ENCODE measurements around the gene GRK1.
A peak's percentile ranks its signal among the peaks of the same experiment; 100 is the strongest.
"Not testable (repeated sequence)": the region's sequence is repeated elsewhere in the genome, so short reads cannot be mapped to it uniquely, and the experiment has no call there.

GRK1 gene

GRCh38 chr13:113622791-113623490 lies 44.1 kb upstream of the GRK1 start:
- no peak for TF ChIP-seq CTCF (IDR thresholded peaks at IDR 0.05; ENCODE audit: low read depth, low read length, missing control alignments)
- DNase-seq (ENCODE audit: low read depth): no peak
- in situ Hi-C loops (cut with HindIII; ENCODE audit: low sequenced_read_pairs): no loop called here
- H3K4me3 ChIP-seq (ENCODE audit: low read depth, low read length): no peak overlapping the region

GRCh38 chr13:113623491-113624234 lies 43.4 kb upstream of the GRK1 start:
- in situ Hi-C loops (cut with HindIII; ENCODE audit: low sequenced_read_pairs): no loop called here
- DNase-seq (ENCODE audit: low read depth): no peak
- TF ChIP-seq CTCF (IDR thresholded peaks at IDR 0.05; ENCODE audit: low read depth, low read length, missing control alignments): no peak
- no peak overlapping the region for H3K4me3 ChIP-seq (ENCODE audit: low read depth, low read length)

GRCh38 chr13:113624235-113624587 lies 42.8 kb upstream of the GRK1 start:
- TF ChIP-seq CTCF (IDR thresholded peaks at IDR 0.05; ENCODE audit: low read depth, low read length, missing control alignments): no peak
- in situ Hi-C loops (cut with HindIII; ENCODE audit: low sequenced_read_pairs): no loop called here
- DNase-seq (ENCODE audit: low read depth): no peak
- H3K4me3 ChIP-seq (ENCODE audit: low read depth, low read length): no peak overlapping the region

GRCh38 chr13:113624640-113625304 lies 42.2 kb upstream of the GRK1 start:
- in situ Hi-C loops (cut with HindIII; ENCODE audit: low sequenced_read_pairs); DNase-seq (ENCODE audit: low read depth); H3K4me3 ChIP-seq (ENCODE audit: low read depth, low read length): not testable (repeated sequence)

GRCh38 chr13:113625965-113626721 lies 40.9 kb upstream of the GRK1 start:
- peak; percentile 27 for DNase-seq (ENCODE audit: low read depth)
- H3K4me3 ChIP-seq (ENCODE audit: low read depth, low read length): no peak overlapping the region
- TF ChIP-seq CTCF (IDR thresholded peaks at IDR 0.05; ENCODE audit: low read depth, low read length, missing control alignments): no peak
- in situ Hi-C loops (cut with HindIII; ENCODE audit: low sequenced_read_pairs): no loop called here

GRCh38 chr13:113627136-113627535 lies 39.9 kb upstream of the GRK1 start:
- DNase-seq (ENCODE audit: low read depth): no peak
- no peak overlapping the region for H3K4me3 ChIP-seq (ENCODE audit: low read depth, low read length)
- TF ChIP-seq CTCF (IDR thresholded peaks at IDR 0.05; ENCODE audit: low read depth, low read length, missing control alignments): no peak
- in situ Hi-C loops (cut with HindIII; ENCODE audit: low sequenced_read_pairs): no loop called here

All from astrocyte of the cerebellum (primary cell).